ENCODE measurements around the gene MAP2K4. TPM values are rescaled to one million over a fixed set of nuclear protein-coding genes. Genes with fewer than 3 reads are reported as not detected.

The MAP2K4 gene
- total and polyA plus RNA-seq, 2 donors (not counting 1 experiment from before 2014, with no cell fraction given) = 6.2 to 44.8 TPM

GRCh38 chr17:12068946-12069345, 48.3 kb downstream of the MAP2K4 start:
- intact Hi-C loops (cut with micrococcal nuclease) = no loop called here
- no peak for DNase-seq
- Histone ChIP-seq H3K9ac (ENCODE audit: low read length) (no peak overlapping the region), H3K36me3 (replicated peaks in 1 of 2; ENCODE audit: control extremely low read depth in 1 of 2, control insufficient read depth in 1 of 2, extremely low read depth in 1 of 2, insufficient read depth in 2 of 2, low read length in 1 of 2) (peaks cover 0 to 14% of the 10 kb centered on the region in 2 experiments), H4K20me1 (ENCODE audit: control insufficient read depth, insufficient read depth, low read length, poor library complexity, severe bottlenecking) (no peaks in the 10 kb centered on the region), H3K79me2 (ENCODE audit: control insufficient read depth, insufficient read depth, low read length) (peaks cover 11% of the 10 kb centered on the region), H3K4me1 (ENCODE audit: control insufficient read depth in 2 of 2, insufficient read depth in 2 of 2, low read length in 2 of 2) (no peaks in the 10 kb centered on the region), H3K9me3 (ENCODE audit: control extremely low read depth in 1 of 3, control insufficient read depth in 2 of 3, insufficient read depth in 1 of 3, low read length in 2 of 3) (peaks cover 0 to 1% (median 0%) of the 10 kb centered on the region in 3 donors), H3K27ac (ENCODE audit: low read length in 2 of 2) (no peak overlapping the region), H2AFZ (ENCODE audit: insufficient read depth, low read depth, low read length, poor library complexity, severe bottlenecking) (no peak overlapping the region), H3K4me3 (ENCODE audit: control extremely low read depth in 1 of 5, extremely low read depth in 1 of 5, insufficient read depth in 1 of 5, low read depth in 2 of 5, low read length in 4 of 5) (no peak overlapping the region), H3K4me2 (replicated peaks; ENCODE audit: low read depth, low read length, poor library complexity, severe bottlenecking) (no peak overlapping the region), H3K27me3 (replicated peaks in 1 of 4; ENCODE audit: control extremely low read depth in 1 of 4, control insufficient read depth in 3 of 4, insufficient read depth in 4 of 4, low read length in 3 of 4) (no peaks in the 10 kb centered on the region)
- no peak for ATAC-seq (ENCODE audit: low read depth)
- Mint-ChIP-seq H3K4me3 (no peak overlapping the region), H3K9me3 (ENCODE audit: insufficient read depth) (no peaks in the 10 kb centered on the region), H3K27ac (no peak overlapping the region), H3K27me3 (no peaks in the 10 kb centered on the region), H3K4me1 (no peaks in the 10 kb centered on the region)
- POLR2A ChIA-PET = no interaction called here
- TF ChIP-seq, protein P1, sequence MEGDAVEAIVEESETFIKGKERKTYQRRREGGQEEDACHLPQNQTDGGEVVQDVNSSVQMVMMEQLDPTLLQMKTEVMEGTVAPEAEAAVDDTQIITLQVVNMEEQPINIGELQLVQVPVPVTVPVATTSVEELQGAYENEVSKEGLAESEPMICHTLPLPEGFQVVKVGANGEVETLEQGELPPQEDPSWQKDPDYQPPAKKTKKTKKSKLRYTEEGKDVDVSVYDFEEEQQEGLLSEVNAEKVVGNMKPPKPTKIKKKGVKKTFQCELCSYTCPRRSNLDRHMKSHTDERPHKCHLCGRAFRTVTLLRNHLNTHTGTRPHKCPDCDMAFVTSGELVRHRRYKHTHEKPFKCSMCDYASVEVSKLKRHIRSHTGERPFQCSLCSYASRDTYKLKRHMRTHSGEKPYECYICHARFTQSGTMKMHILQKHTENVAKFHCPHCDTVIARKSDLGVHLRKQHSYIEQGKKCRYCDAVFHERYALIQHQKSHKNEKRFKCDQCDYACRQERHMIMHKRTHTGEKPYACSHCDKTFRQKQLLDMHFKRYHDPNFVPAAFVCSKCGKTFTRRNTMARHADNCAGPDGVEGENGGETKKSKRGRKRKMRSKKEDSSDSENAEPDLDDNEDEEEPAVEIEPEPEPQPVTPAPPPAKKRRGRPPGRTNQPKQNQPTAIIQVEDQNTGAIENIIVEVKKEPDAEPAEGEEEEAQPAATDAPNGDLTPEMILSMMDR (IDR thresholded peaks at IDR 0.05) = no peak
- TF ChIP-seq EZH2 (IDR thresholded peaks at IDR 0.05; ENCODE audit: borderline replicate concordance, insufficient read depth, low read depth, low read length, poor library complexity, severe bottlenecking) = no peak
- CTCF ChIA-PET = no interaction called here

DNA sequence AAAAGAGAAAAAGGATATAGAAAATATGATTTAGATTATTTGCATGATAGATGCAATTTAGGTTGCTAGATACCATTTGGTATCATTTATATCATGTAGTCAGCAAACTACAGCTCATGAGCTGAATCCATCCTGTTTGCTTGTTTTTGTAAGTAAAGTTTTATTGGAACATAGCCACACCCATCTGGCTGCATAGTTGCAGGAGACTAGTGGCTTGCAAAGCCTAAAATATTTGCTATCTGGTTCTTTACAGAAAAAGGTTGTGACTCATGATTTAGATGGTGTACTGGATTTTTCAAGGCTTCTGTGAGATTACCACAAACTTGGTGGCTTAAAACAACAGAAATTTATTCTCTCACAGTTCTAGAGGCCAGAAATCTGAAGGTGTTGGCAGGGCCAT, 49.9 kb downstream of the MAP2K4 start:
- POLR2A ChIA-PET = no interaction called here
- Mint-ChIP-seq H3K4me1 (no peaks in the 10 kb centered on the region), H3K27me3 (no peaks in the 10 kb centered on the region), H3K4me3 (no peak overlapping the region), H3K27ac (no peak overlapping the region), H3K9me3 (ENCODE audit: insufficient read depth) (no peaks in the 10 kb centered on the region)
- CTCF ChIA-PET = no interaction called here
- Histone ChIP-seq H3K4me1 (ENCODE audit: control insufficient read depth in 2 of 2, insufficient read depth in 2 of 2, low read length in 2 of 2) (no peaks in the 10 kb centered on the region), H3K9ac (ENCODE audit: low read length) (no peak overlapping the region), H2AFZ (ENCODE audit: insufficient read depth, low read depth, low read length, poor library complexity, severe bottlenecking) (no peak overlapping the region), H3K4me3 (ENCODE audit: control extremely low read depth in 1 of 5, extremely low read depth in 1 of 5, insufficient read depth in 1 of 5, low read depth in 2 of 5, low read length in 4 of 5) (no peak overlapping the region), H3K9me3 (ENCODE audit: control extremely low read depth in 1 of 3, control insufficient read depth in 2 of 3, insufficient read depth in 1 of 3, low read length in 2 of 3) (no peaks in the 10 kb centered on the region), H3K27me3 (replicated peaks in 1 of 4; ENCODE audit: control extremely low read depth in 1 of 4, control insufficient read depth in 3 of 4, insufficient read depth in 4 of 4, low read length in 3 of 4) (no peaks in the 10 kb centered on the region), H4K20me1 (ENCODE audit: control insufficient read depth, insufficient read depth, low read length, poor library complexity, severe bottlenecking) (peaks cover 6% of the 10 kb centered on the region), H3K27ac (ENCODE audit: low read length in 2 of 2) (no peak overlapping the region), H3K4me2 (replicated peaks; ENCODE audit: low read depth, low read length, poor library complexity, severe bottlenecking) (no peak overlapping the region), H3K79me2 (ENCODE audit: control insufficient read depth, insufficient read depth, low read length) (peaks cover 6% of the 10 kb centered on the region), H3K36me3 (replicated peaks in 1 of 2; ENCODE audit: control extremely low read depth in 1 of 2, control insufficient read depth in 1 of 2, extremely low read depth in 1 of 2, insufficient read depth in 2 of 2, low read length in 1 of 2) (peaks cover 4 to 18% of the 10 kb centered on the region in 2 experiments)
- no peak for TF ChIP-seq EZH2 (IDR thresholded peaks at IDR 0.05; ENCODE audit: borderline replicate concordance, insufficient read depth, low read depth, low read length, poor library complexity, severe bottlenecking)
- TF ChIP-seq, protein P1 (IDR thresholded peaks at IDR 0.05) = no peak
- no peak for ATAC-seq (ENCODE audit: low read depth)
- intact Hi-C loops (cut with micrococcal nuclease) = no loop called here
- no peak for DNase-seq

All from B cell (primary cell).